Endothelial cell of umbilical vein (primary cell): ENCODE results near the gene PDGFB. TPM values are rescaled to one million over a fixed set of nuclear protein-coding genes. Genes with fewer than 3 reads are reported as not detected.
"Not testable (repeated sequence)": the region's sequence is repeated elsewhere in the genome, so short reads cannot be mapped to it uniquely, and the experiment has no call there.

Experiments used
- BruUV-seq: library from RNA; stranded (reverse); fragments of 400-500 nt; replicated peaks from 2 replicates; lab custom pipeline; 2021; lab: Mats Ljungman, UMichigan
- CTCF ChIA-PET: fragments of 300-600, 350-600 bp; sonication (Branson Sonifier 250); formaldehyde crosslinking; loops from one replicate; lab custom pipeline; 2021; ENCODE audit warnings: antibody characterized with exemption, inconsistent platforms; lab: Charles Lee
- POLR2A ChIA-PET: fragments of 300-600, 350-600 bp; sonication (Branson Sonifier 250); formaldehyde crosslinking; loops from one replicate; lab custom pipeline; 2021; ENCODE audit warnings: antibody characterized with exemption, inconsistent platforms; lab: Charles Lee
- DNase-seq: peaks from one replicate; pipeline ENCODE4 v3.0.0-alpha.2; 2011; ENCODE audit warnings: low read depth, low spot score
- FAIRE-seq: peaks from 2 replicates; lab custom pipeline; 2011; peaks lifted over from hg19 to GRCh38; lab: Jason Lieb, UNC
- H2AFZ ChIP-seq: 2 replicates; pipeline ENCODE4 v1.6.0; 2012; ENCODE audit warnings: low read depth, low read length, control low read depth, inconsistent platforms
- H3K27ac ChIP-seq: 2 replicates; pipeline ENCODE4 v1.5.1; 2011; ENCODE audit warnings: low read depth, mild to moderate bottlenecking, control low read depth, low read length, moderate library complexity; ENCODE audit not compliant: insufficient read depth
- H3K27me3 ChIP-seq, 2 experiments: 2 replicates each; pipeline versions ENCODE4 v1.6.0 to v1.6.1; 2011; ENCODE audit warnings: low read length in 2 of 2, mixed read lengths in 1 of 2; ENCODE audit not compliant: control insufficient read depth in 2 of 2, insufficient read depth in 2 of 2
- H3K36me3 ChIP-seq, 2 experiments: 2 replicates in 1 of 2; 3 replicates in 1 of 2; pipeline ENCODE4 v1.5.1; 2011; ENCODE audit warnings: low read length in 2 of 2, mild to moderate bottlenecking in 1 of 2, moderate library complexity in 1 of 2; ENCODE audit not compliant: control insufficient read depth in 2 of 2, insufficient read depth in 2 of 2; ENCODE audit errors: extremely low read depth in 1 of 2
- H3K4me1 ChIP-seq: 3 replicates; pipeline ENCODE4 v1.5.1; 2011; ENCODE audit warnings: mild to moderate bottlenecking, low read length; ENCODE audit not compliant: control insufficient read depth, insufficient read depth; ENCODE audit errors: extremely low read depth
- H3K4me2 ChIP-seq: 2 replicates; pipeline ENCODE4 v1.6.1; 2011; ENCODE audit warnings: low read length, control low read depth, mixed read lengths; ENCODE audit not compliant: insufficient read depth
- H3K4me3 ChIP-seq, 3 experiments: fragments of 200-600 bp in 1 of 3; sonication (generic), shearing (Covaris generic) in 1 of 3; replicated peaks in 1 of 3; 2 replicates each; pipeline ENCODE4 v1.5.1; 2011 to 2016; ENCODE audit warnings: control low read depth in 3 of 3, low read length in 3 of 3, mild to moderate bottlenecking in 2 of 3, inconsistent platforms in 1 of 3, low read depth in 1 of 3, moderate library complexity in 1 of 3; ENCODE audit not compliant: insufficient read depth in 1 of 3
- H3K79me2 ChIP-seq: 2 replicates; pipeline ENCODE4 v1.6.0; 2012; ENCODE audit warnings: low read length, inconsistent platforms; ENCODE audit not compliant: control insufficient read depth, insufficient read depth
- H3K9ac ChIP-seq: replicated peaks from 2 replicates; pipeline ENCODE3; 2011; ENCODE audit warnings: low read length, control low read depth; ENCODE audit not compliant: insufficient read depth; ENCODE audit errors: extremely low read depth
- H3K9me1 ChIP-seq: replicated peaks from 3 replicates; pipeline ENCODE4 v1.6.0; 2011; ENCODE audit warnings: mild to moderate bottlenecking, low read length; ENCODE audit not compliant: control insufficient read depth, insufficient read depth; ENCODE audit errors: extremely low read depth
- H3K9me3 ChIP-seq: replicated peaks from 2 replicates; pipeline ENCODE4 v1.5.1; 2012; ENCODE audit warnings: low read length, inconsistent platforms; ENCODE audit not compliant: control insufficient read depth, insufficient read depth
- H4K20me1 ChIP-seq: replicated peaks from 2 replicates; pipeline ENCODE3; 2011; ENCODE audit warnings: mild to moderate bottlenecking, low read length; ENCODE audit not compliant: control insufficient read depth, insufficient read depth; ENCODE audit errors: extremely low read depth
- CTCF ChIP-seq, 2 donors: IDR thresholded peaks; 1 replicate in 1 of 2; 2 replicates in 1 of 2; pipeline ENCODE4 v1.5.1; 2011; ENCODE audit warnings: low read length in 2 of 2, mild to moderate bottlenecking in 2 of 2, moderate library complexity in 2 of 2, control low read depth in 1 of 2, inconsistent platforms in 1 of 2, low read depth in 1 of 2; ENCODE audit not compliant: insufficient read depth in 1 of 2; ENCODE audit errors: extremely low read depth in 1 of 2
- EZH2 ChIP-seq: IDR thresholded peaks from 2 replicates; pipeline ENCODE4 v1.6.1; 2012; ENCODE audit warnings: borderline replicate concordance, low read depth, mild to moderate bottlenecking, moderate library complexity, low read length, inconsistent platforms; ENCODE audit not compliant: severe bottlenecking
- FOS ChIP-seq: IDR thresholded peaks from 2 replicates; pipeline ENCODE4 v1.6.1; 2011; ENCODE audit warnings: mild to moderate bottlenecking, low read length, moderate library complexity, borderline replicate concordance; ENCODE audit not compliant: insufficient read depth
- GATA2 ChIP-seq: IDR thresholded peaks from 2 replicates; pipeline ENCODE4 v1.7.0; 2011; ENCODE audit warnings: low read depth, mild to moderate bottlenecking, moderate library complexity, mixed read lengths, low read length; ENCODE audit not compliant: insufficient read length, insufficient read depth
- JUN ChIP-seq: IDR thresholded peaks from 2 replicates; pipeline ENCODE4 v1.6.1; 2011; ENCODE audit warnings: borderline replicate concordance, low read depth; ENCODE audit not compliant: insufficient read length, insufficient read depth
- MAX ChIP-seq: IDR thresholded peaks from 2 replicates; pipeline ENCODE4 v1.6.1; 2011; ENCODE audit not compliant: insufficient read depth, insufficient read length
- MYC ChIP-seq: IDR thresholded peaks from one replicate; pipeline ENCODE4 v1.6.1; 2011; ENCODE audit warnings: mild to moderate bottlenecking, low read depth, low read length
- POLR2A ChIP-seq: IDR thresholded peaks from 2 replicates; pipeline ENCODE4 v1.6.1; 2012; ENCODE audit warnings: low read depth, mild to moderate bottlenecking, control low read depth, low read length
- POLR2AphosphoS5 ChIP-seq: IDR thresholded peaks from 2 replicates; pipeline ENCODE4 v1.6.1; 2012; ENCODE audit warnings: low read depth, mild to moderate bottlenecking, control low read depth, low read length, moderate library complexity; ENCODE audit not compliant: insufficient read depth
- dilution Hi-C: fragments of 300-500 bp; cut with MboI; formaldehyde crosslinking; loops from one replicate; pipeline ENCODE4 v1.15.0; 2019; ENCODE audit warnings: low sequenced_read_pairs; ENCODE audit not compliant: extremely low pct_ligation_motif_present
- intact Hi-C: fragments of 100-400 bp; cut with micrococcal nuclease; formaldehyde crosslinking; loops from one replicate; pipeline ENCODE4 v1.10.0; 2022
- polyA plus RNA-seq, 4 experiments: library from polyadenylated mRNA; depleted of rRNA in 3 of 4; stranded (reverse) in 3 of 4; unstranded in 1 of 4; fragments of >200 nt; gene quantifications; 2 replicates each; pipeline versions ENCODE4 v1.2.1 to v1.2.3, GENCODE V29; 2011 to 2012; ENCODE audit warnings: missing spikeins in 1 of 4
- total RNA-seq: library from RNA; stranded (reverse); gene quantifications from 2 replicates; pipeline ENCODE4 v1.2.3, GENCODE V29; 2021

The PDGFB gene
- total and polyA plus RNA-seq, 2 donors (not counting 3 experiments of a cell fraction or from before 2014, with no cell fraction given) = 135 to 240 TPM

- DNase-seq (no peak), FAIRE-seq (peak; percentile 76)
- Histone ChIP-seq H3K36me3 (peaks cover 17 to 29% of the 10 kb centered on the region in 2 experiments), H3K79me2 (no peaks in the 10 kb centered on the region), H4K20me1 (no peaks in the 10 kb centered on the region), H3K27me3 (no peaks in the 10 kb centered on the region), H3K9me3 (no peaks in the 10 kb centered on the region), H2AFZ (no peak overlapping the region), H3K9ac (no peak overlapping the region), H3K4me1 (peaks cover 14% of the 10 kb centered on the region), H3K9me1 (no peaks in the 10 kb centered on the region), H3K4me3 (no peak overlapping the region), H3K4me2 (no peak overlapping the region), H3K27ac (no peak overlapping the region)
- intact Hi-C loops (no loop called here), dilution Hi-C loops (no loop called here)
- ChIA-PET POLR2A (interaction anchor here (0.5 kb wide), 1 partner anchor 10 kb away, joined by 3 read pairs; no protein-coding TSS in a partner anchor), CTCF (interaction anchor here (1.3 kb wide), 1 partner anchor 48 kb away, joined by 3 read pairs; no protein-coding TSS in a partner anchor)
- no TSS peak for BruUV-seq
- peak; percentile 40 for TF ChIP-seq POLR2A
- TF ChIP-seq CTCF (IDR thresholded peaks at IDR 0.05; ENCODE audit: extremely low read depth in 1 of 2, insufficient read depth in 1 of 2, low read depth in 1 of 2, low read length in 2 of 2) = no peak
- TF ChIP-seq JUN = no peak
- no peak for TF ChIP-seq EZH2
- no peak for TF ChIP-seq FOS
- TF ChIP-seq MYC = no peak
- peak; percentile 49 for TF ChIP-seq POLR2AphosphoS5
- TF ChIP-seq MAX = no peak
- TF ChIP-seq GATA2 = no peak
These were observed 25.4 kb downstream of the PDGFB start for GRCh38 chr22:39219071-39220039.

GRCh38 chr22:39218432-39218831 lies 26.4 kb downstream of the PDGFB start:
- H3K9ac ChIP-seq, DNase-seq, H3K9me3 ChIP-seq, FAIRE-seq, intact Hi-C loops, POLR2A ChIA-PET, H3K9me1 ChIP-seq, H3K79me2 ChIP-seq, H4K20me1 ChIP-seq, CTCF ChIA-PET, BruUV-seq, H3K27ac ChIP-seq, dilution Hi-C loops, H3K4me3 ChIP-seq, H3K4me2 ChIP-seq, H2AFZ ChIP-seq, H3K27me3 ChIP-seq: not testable (repeated sequence)
- peaks cover 11 to 21% of the 10 kb centered on the region in 2 experiments for H3K36me3 ChIP-seq
- H3K4me1 ChIP-seq = peaks cover 16% of the 10 kb centered on the region
